K562 (cell line): ENCODE results near the gene PAQR7. TPM values are rescaled to one million over a fixed set of nuclear protein-coding genes. Genes with fewer than 3 reads are reported as not detected.
A peak's percentile ranks its signal among the peaks of the same experiment; 100 is the strongest.

Experiments
- ARHGAP35 ChIP-seq: fragments of 450-650 bp; IDR thresholded peaks from 2 replicates; pipeline ENCODE4 v1.6.1; 2018; ENCODE audit not compliant: partially characterized antibody
- ARID1B ChIP-seq: fragments of 450-650 bp; IDR thresholded peaks from 2 replicates; pipeline ENCODE4 v1.6.1; 2016; ENCODE audit warnings: antibody characterized with exemption, mild to moderate bottlenecking, inconsistent platforms
- CBFA2T3 ChIP-seq: fragments of 450-650 bp; IDR thresholded peaks from 2 replicates; pipeline ENCODE4 v1.6.1; 2017
- CHD2 ChIP-seq: IDR thresholded peaks from 2 replicates; pipeline ENCODE4 v1.6.1; 2011; ENCODE audit warnings: low read depth, low read length
- CREM ChIP-seq: IDR thresholded peaks from 2 replicates; pipeline ENCODE4 v1.6.1; 2014; ENCODE audit warnings: antibody characterized with exemption, low read depth
- CXXC5 ChIP-seq: fragments of 250-450 bp; sonication (Bioruptor Pico); IDR thresholded peaks from 2 replicates; pipeline ENCODE4 v1.8.0; 2022; ENCODE audit warnings: inconsistent platforms, mild to moderate bottlenecking, moderate library complexity
- GABPA ChIP-seq: fragments of 200-800 bp; sonication (Bioruptor generic); conservative IDR thresholded peaks from 2 replicates; pipeline ENCODE4 v1.6.1; 2016; ENCODE audit warnings: low read depth, missing genetic modification characterization, missing compliant biosample characterization
- KLF13 ChIP-seq: fragments of 450-650 bp; IDR thresholded peaks from 2 replicates; pipeline ENCODE4 v1.6.1; 2016; ENCODE audit warnings: missing genetic modification characterization, low read depth, mild to moderate bottlenecking, missing compliant biosample characterization, moderate library complexity, borderline replicate concordance
- MXI1 ChIP-seq: IDR thresholded peaks from 2 replicates; pipeline ENCODE4 v1.6.1; 2011; ENCODE audit warnings: low read depth, mild to moderate bottlenecking, improper control_type of control experiment, low read length
- MYC ChIP-seq, 2 experiments: fragments of 250-450 bp in 1 of 2; sonication (Bioruptor Pico) in 1 of 2; IDR thresholded peaks; 2 replicates each; pipeline versions ENCODE4 v1.5.1 to v1.6.1; 2012 to 2021; ENCODE audit warnings: low read depth in 2 of 2, borderline replicate concordance in 1 of 2, improper control_type of control experiment in 1 of 2, low read length in 1 of 2, mild to moderate bottlenecking in 1 of 2, moderate library complexity in 1 of 2
- NCOA4 ChIP-seq: fragments of 450-650 bp; IDR thresholded peaks from 2 replicates; pipeline ENCODE4 v1.6.1; 2018; ENCODE audit warnings: mild to moderate bottlenecking; ENCODE audit not compliant: partially characterized antibody
- NR2C1 ChIP-seq, 2 experiments: fragments of 450-650 bp; IDR thresholded peaks; 2 replicates each; pipeline ENCODE4 v1.6.1; 2017; ENCODE audit warnings: mild to moderate bottlenecking in 2 of 2, antibody characterized with exemption in 1 of 2, inconsistent platforms in 1 of 2, missing compliant biosample characterization in 1 of 2, missing genetic modification characterization in 1 of 2
- YY1 ChIP-seq, 3 experiments: IDR thresholded peaks; 2 replicates each; pipeline ENCODE4 v1.6.1; 2011; ENCODE audit warnings: low read length in 2 of 3, mild to moderate bottlenecking in 2 of 3, moderate library complexity in 2 of 3, borderline replicate concordance in 1 of 3, control low read depth in 1 of 3, low read depth in 1 of 3; ENCODE audit not compliant: insufficient read depth in 3 of 3, insufficient replicate concordance in 2 of 3, control insufficient read depth in 1 of 3, insufficient read length in 1 of 3; ENCODE audit errors: extremely low read depth in 1 of 3
- ZNF282 ChIP-seq: sonication (generic); formaldehyde crosslinking; IDR thresholded peaks from 2 replicates; pipeline ENCODE4 v1.8.1; 2023; ENCODE audit warnings: missing genetic modification reagents
- ZNF589 ChIP-seq: fragments of 200-800 bp; sonication (Bioruptor generic); IDR thresholded peaks from 2 replicates; pipeline ENCODE4 v1.6.1; 2016; ENCODE audit warnings: low read depth, missing genetic modification characterization, missing compliant biosample characterization
- ZNF639 ChIP-seq, 2 experiments: fragments of 200-800 bp in 1 of 2; sonication (Bioruptor generic) in 1 of 2; sonication (generic) in 1 of 2; formaldehyde crosslinking in 1 of 2; IDR thresholded peaks in 1 of 2; conservative IDR thresholded peaks in 1 of 2; 2 replicates each; pipeline versions ENCODE4 v1.5.0 to v1.6.1; 2016 to 2020; ENCODE audit warnings: missing compliant biosample characterization in 1 of 2, missing genetic modification characterization in 1 of 2, missing genetic modification reagents in 1 of 2
- polyA plus RNA-seq, 8 experiments: library from polyadenylated mRNA; depleted of rRNA in 4 of 8; stranded (reverse) in 5 of 8; unstranded in 3 of 8; fragments of >200 nt; fragmentation: Nextera tagmentation in 2 of 8; fragmentation: Illumina TruSeq in 1 of 8; extraction: Ambion mirVana in 2 of 8; extraction: Trizol in 1 of 8; gene quantifications; 2 replicates each; pipeline versions ENCODE4 v1.2.1 to v1.2.3, GENCODE V29; 2011 to 2014; ENCODE audit warnings: inconsistent platforms in 1 of 8, missing spikeins in 1 of 8
- total RNA-seq, 7 experiments: library from RNA; depleted of rRNA in 6 of 7; stranded (reverse); fragments of >200 nt in 6 of 7; fragmentation: Illumina TruSeq in 2 of 7; extraction: Trizol in 2 of 7; gene quantifications; 2 replicates each; pipeline versions ENCODE4 v1.2.1 to v1.2.3, GENCODE V29; 2011 to 2021; ENCODE audit warnings: low replicate concordance in 1 of 7

PAQR7 gene
- total and polyA plus RNA-seq, 9 of the 15 experiments (the other 6 are each of a cell fraction or from before 2014, with no cell fraction given): 1.1 to 5.2 (median 2.6) TPM

GRCh38 chr1:25819491-25820246, 55.8 kb downstream of the PAQR7 start, which contains the start of gene MTFR1L (continued):
- peak; percentile 87 for TF ChIP-seq ARHGAP35
- TF ChIP-seq ZNF282 (CRISPR knock-in tag): 0 out of 2 replicates have a peak, but pooled peaks have one; percentile 5
- TF ChIP-seq CREM: peak; percentile 74
- TF ChIP-seq YY1 (IDR thresholded peaks at IDR 0.05; ENCODE audit: borderline replicate concordance in 1 of 3, control insufficient read depth in 1 of 3, extremely low read depth in 1 of 3, insufficient read depth in 3 of 3, insufficient read length in 1 of 3, insufficient replicate concordance in 2 of 3, low read depth in 1 of 3, low read length in 2 of 3): peak in 2 of 3 experiments; percentile 43 to 61
- TF ChIP-seq ZNF589 (CRISPR knock-in tag): 0 out of 2 replicates have a peak, but pooled peaks have one; percentile 58
- peak; percentile 43; the same call in 1 of the 2 replicates for TF ChIP-seq MYC (IDR thresholded peaks at IDR 0.05; ENCODE audit: low read depth, low read length)
- TF ChIP-seq MYC (CRISPR knock-in tag; IDR thresholded peaks at IDR 0.05; ENCODE audit: borderline replicate concordance, low read depth): peak; percentile 32; the same call in 1 of the 2 replicates
- TF ChIP-seq KLF13: peak; percentile 91
- TF ChIP-seq CXXC5 (CRISPR knock-in tag): peak; percentile 96
- TF ChIP-seq CHD2: peak; percentile 98
- peak; percentile 34; the same call in 1 of the 2 replicates for TF ChIP-seq MXI1
- TF ChIP-seq GABPA (tag): peak; percentile 96
- peak in 1 of 2 experiments; percentile 54; a peak in 1 of 4 replicates for TF ChIP-seq ZNF639 (CRISPR knock-in tag; conservative IDR thresholded peaks at IDR 0.05 in 1 of 2, IDR thresholded peaks at IDR 0.05 in 1 of 2)
- TF ChIP-seq NR2C1 (IDR thresholded peaks at IDR 0.05): peak; percentile 96
- TF ChIP-seq NR2C1 (tag; IDR thresholded peaks at IDR 0.05): peak; percentile 96
- no peak for TF ChIP-seq NCOA4
- no peak; the same call in 1 of the 2 replicates for TF ChIP-seq ARID1B
- peak; percentile 56 for TF ChIP-seq CBFA2T3
